Right cardiac atrium (tissue), 5 donors: Measurements from ENCODE around the gene KRT13. TPM values are rescaled to one million over a fixed set of nuclear protein-coding genes. Genes with fewer than 3 reads are reported as not detected.

Source experiments
- ATAC-seq, 2 donors: fragments of 200-7000 bp; cut with Tn5 transposase; one replicate each; pipeline versions ENCODE4 v1.8.0 to v1.9.1; 2020; ENCODE audit warnings: moderate library complexity in 2 of 2, mild to moderate bottlenecking in 1 of 2
- DNase-seq, 3 donors: peaks; one replicate each; pipeline ENCODE4 v3.0.0-alpha.2; 2020
- H3K27ac ChIP-seq: one replicate; pipeline ENCODE4 v1.5.1; 2013; ENCODE audit warnings: mild to moderate bottlenecking, low read length, control low read depth, moderate library complexity
- H3K27me3 ChIP-seq: one replicate; pipeline ENCODE4 v1.6.1; 2013; ENCODE audit not compliant: control insufficient read depth, insufficient read depth
- H3K4me1 ChIP-seq: one replicate; pipeline ENCODE4 v1.6.1; 2013; ENCODE audit warnings: low read length; ENCODE audit not compliant: control insufficient read depth, insufficient read depth
- H3K4me3 ChIP-seq: one replicate; pipeline ENCODE4 v1.5.1; 2013; ENCODE audit warnings: low read length, control low read depth
- H3K9me3 ChIP-seq: one replicate; pipeline ENCODE4 v1.6.1; 2013; ENCODE audit warnings: low read length; ENCODE audit not compliant: control insufficient read depth
- WGBS: extraction: QIAGEN DNeasy Blood & Tissue Kit; methylation state at CpG from one replicate; pipeline ENCODE4 v1.1.7; 2013; 5-methylcytosine and 5-hydroxymethylcytosine counted together
- intact Hi-C, 4 donors: fragments of 100-400 bp; cut with DNase I; formaldehyde crosslinking; loops; one replicate each; pipeline versions ENCODE4 v1.11.0 to v1.14.0; 2022 to 2023
- polyA plus RNA-seq: library from polyadenylated mRNA; stranded (reverse); fragments of 200-250 nt; gene quantifications from one replicate; pipeline ENCODE4 v1.2.3, GENCODE V29; 2013
- total RNA-seq, 4 donors: library from RNA; stranded (reverse); fragmentation: NEBNext Ultra II Directional; extraction: Animal tissue kit (Norgen Biotek cat#: 25700); gene quantifications; one replicate each; pipeline ENCODE4 v1.2.1, GENCODE V29; 2021
- donor health status: healthy with polysubstance abuse.
- donor health status: DM: no; HTN: yes; CAD: no.
- donor health status: DM: no; HTN: no; CAD: no.
- donor health status: DM: no; HTN: yes; CAD: no; lungs with severe emphysema.
- donor health status: DM: yes; HTN: yes; CAD: no.

The KRT13 gene
- total and polyA plus RNA-seq, 5 donors, result 2.1 TPM; not detected in 4

DNA sequence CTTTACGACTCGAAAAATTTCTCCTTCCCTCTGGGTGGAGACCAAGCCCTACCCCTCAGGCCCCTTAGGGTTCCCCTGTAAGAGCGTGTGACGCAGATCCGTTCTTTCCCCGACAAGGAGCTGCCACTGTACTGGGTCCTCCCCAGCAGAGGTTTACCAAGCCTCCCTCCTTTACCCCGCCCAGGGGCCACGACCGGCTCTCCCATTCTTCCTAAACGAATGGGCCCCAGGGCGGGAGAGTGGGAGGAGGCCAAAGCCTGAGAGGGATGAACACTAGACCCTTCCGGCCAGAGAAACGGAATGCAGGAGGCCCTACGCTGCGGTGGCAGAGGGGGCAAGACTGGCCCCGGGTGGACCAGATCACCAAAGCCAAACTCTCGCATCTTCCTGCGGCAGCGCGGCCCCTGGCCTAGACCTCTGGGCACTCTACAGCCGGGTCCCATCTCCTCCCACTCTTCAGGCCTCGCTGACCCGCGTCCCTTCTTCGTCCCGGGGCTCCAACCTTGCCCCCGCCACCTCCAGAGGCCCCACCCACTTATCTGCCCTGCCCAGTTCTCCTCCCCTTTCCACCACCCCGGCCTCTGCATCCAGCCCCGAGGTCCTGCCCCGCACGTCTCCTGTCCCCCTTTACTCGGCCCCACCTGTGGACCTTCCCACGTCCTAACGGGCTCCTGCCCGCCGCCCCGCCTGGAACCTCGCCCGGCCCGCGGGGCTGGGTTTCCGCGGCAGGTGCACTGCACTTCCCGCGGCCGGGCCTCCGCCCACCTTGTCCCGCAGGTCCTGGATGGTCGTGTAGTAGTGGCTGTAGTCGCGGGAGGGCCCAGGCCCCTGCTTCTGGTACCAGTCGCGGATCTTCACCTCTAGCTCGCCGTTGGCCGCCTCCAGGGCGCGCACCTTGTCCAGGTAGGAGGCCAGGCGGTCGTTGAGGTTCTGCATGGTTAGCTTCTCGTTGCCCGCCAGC, 21.9 kb upstream of the KRT13 start:
- Histone ChIP-seq H3K27me3 (no peaks in the 10 kb centered on the region), H3K4me3 (no peak overlapping the region), H3K9me3 (no peaks in the 10 kb centered on the region), H3K27ac (no peak overlapping the region), H3K4me1 (no peaks in the 10 kb centered on the region)
- 8% methylated on average over 62 of the region's 62 CpGs for WGBS
- intact Hi-C loops, result no loop called here
- no peak for DNase-seq
- peak; percentile 12 to 31 for ATAC-seq

DNA sequence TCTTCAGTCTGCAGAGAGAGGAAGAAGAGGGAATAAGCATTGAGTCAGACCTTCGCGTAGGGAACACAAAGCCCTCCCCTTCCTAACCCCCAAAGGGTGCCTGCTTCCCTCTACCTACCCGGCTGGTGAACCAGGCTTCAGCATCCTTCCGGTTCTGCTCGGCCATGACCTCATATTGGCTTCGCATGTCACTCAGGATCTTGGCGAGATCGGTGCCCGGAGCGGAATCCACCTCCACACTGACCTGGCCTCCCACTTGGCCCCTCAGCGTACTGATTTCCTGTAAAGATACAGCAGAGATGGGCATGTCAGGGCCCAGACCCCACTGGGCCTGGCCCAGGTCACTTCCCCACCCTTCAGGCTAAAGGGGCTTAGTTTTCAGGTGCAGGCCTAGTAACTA, 18.8 kb upstream of the KRT13 start:
- Histone ChIP-seq H3K27me3 (no peaks in the 10 kb centered on the region), H3K27ac (no peak overlapping the region), H3K4me3 (no peak overlapping the region), H3K9me3 (no peaks in the 10 kb centered on the region), H3K4me1 (no peaks in the 10 kb centered on the region)
- intact Hi-C loops, result no loop called here
- WGBS, result 84% methylated on average over 11 of the region's 11 CpGs
- ATAC-seq (no peak), DNase-seq (no peak)

DNA sequence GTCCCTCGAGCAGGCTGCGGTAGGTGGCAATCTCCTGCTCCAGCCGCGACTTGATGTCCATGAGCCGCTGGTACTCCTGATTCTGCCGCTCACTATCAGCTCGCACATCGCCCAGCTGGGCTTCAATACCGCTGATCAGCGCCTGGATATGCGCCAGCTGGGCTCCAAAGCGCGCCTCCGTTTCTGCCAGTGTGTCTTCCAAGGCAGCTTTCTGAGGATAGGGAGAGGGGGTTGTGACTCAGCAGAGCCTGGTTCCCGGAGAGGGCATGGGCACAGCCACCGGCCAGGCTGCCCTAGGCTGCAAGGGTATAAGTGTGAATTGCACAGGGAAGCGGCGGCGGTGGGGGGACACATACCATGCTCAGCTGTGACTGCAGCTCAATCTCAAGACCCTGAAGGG, 18.4 kb upstream of the KRT13 start:
- no peaks in the 10 kb centered on the region for H3K9me3 ChIP-seq
- no peak overlapping the region for H3K4me3 ChIP-seq
- ATAC-seq, result no peak
- no peaks in the 10 kb centered on the region for H3K4me1 ChIP-seq
- WGBS, result 77% methylated on average over 19 of the region's 19 CpGs
- H3K27me3 ChIP-seq, result no peaks in the 10 kb centered on the region
- no peak overlapping the region for H3K27ac ChIP-seq
- intact Hi-C loops, result no loop called here
- DNase-seq, result no peak

DNA sequence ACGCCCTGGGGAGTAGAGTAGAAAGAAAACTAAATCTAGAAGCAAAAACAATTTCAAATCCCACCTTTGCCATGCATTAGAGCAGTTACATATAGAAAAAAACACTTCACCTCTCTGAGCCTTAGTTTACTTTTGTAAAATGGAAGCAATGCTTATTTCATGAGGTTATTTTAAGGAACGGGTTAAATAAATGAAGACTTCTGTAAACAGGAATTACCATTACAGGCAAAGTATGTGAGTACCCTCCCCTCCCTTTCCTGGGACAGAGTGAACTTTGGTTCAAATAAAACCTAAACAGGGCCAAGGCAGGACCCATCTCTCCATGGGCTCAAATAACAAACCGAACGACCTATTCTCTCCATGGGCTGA, 17.8 kb upstream of the KRT13 start:
- no peak for DNase-seq
- intact Hi-C loops, result no loop called here
- no peak for ATAC-seq
- no peaks in the 10 kb centered on the region for H3K9me3 ChIP-seq
- no peaks in the 10 kb centered on the region for H3K4me1 ChIP-seq
- no peak overlapping the region for H3K4me3 ChIP-seq
- no peak overlapping the region for H3K27ac ChIP-seq
- no peaks in the 10 kb centered on the region for H3K27me3 ChIP-seq
- WGBS, result 75% methylated on average over 4 of the region's 4 CpGs

DNA sequence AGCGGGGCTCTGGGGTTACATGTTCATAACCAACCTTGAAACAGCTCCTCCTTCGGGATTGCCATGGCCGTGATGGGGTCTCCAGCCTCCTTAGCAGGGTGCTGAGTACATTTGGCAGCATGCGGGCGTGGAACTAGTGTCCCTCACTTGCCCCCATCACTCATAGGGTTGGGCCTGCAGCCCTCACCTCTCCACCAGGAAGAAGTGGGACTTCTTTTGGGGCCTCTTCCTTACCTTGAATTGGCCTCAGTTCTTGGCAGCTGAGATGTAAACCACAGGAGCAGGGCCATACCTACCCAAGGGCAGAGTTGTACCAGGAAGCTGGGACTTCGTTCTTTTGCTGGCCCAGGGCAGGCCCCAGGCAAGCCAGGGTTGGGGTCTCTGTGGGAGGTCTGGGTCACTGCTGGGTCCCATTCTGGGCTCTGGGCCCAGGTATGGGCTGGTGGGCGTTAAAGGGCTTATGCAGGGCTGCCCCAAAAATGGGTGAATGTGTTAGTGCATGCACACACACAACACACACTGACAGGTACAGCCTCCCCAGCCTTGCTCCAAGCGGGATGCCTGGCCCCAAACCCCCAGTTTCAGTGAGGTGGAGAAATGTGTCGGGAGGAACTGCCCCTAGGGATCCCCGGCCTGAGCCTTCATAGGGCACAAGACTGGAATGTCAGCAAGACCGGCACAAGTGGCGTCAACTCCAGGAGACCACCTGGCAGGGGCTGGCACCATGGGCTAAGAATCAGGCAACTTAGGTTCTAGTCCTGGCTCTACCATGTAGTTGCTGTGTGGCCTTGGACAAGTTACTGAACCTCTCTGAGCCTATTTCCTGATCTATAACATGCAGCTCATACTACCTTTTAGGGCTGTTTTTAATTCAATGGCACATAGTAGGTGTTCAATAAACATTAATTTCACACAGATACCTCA, 17.2 kb upstream of the KRT13 start:
- intact Hi-C loops, result no loop called here
- no peak for DNase-seq
- Histone ChIP-seq H3K27me3 (no peaks in the 10 kb centered on the region), H3K4me3 (no peak overlapping the region), H3K27ac (no peak overlapping the region), H3K4me1 (no peaks in the 10 kb centered on the region), H3K9me3 (no peaks in the 10 kb centered on the region)
- WGBS, result 88% methylated on average over 12 of the region's 12 CpGs
- ATAC-seq, result no peak

DNA sequence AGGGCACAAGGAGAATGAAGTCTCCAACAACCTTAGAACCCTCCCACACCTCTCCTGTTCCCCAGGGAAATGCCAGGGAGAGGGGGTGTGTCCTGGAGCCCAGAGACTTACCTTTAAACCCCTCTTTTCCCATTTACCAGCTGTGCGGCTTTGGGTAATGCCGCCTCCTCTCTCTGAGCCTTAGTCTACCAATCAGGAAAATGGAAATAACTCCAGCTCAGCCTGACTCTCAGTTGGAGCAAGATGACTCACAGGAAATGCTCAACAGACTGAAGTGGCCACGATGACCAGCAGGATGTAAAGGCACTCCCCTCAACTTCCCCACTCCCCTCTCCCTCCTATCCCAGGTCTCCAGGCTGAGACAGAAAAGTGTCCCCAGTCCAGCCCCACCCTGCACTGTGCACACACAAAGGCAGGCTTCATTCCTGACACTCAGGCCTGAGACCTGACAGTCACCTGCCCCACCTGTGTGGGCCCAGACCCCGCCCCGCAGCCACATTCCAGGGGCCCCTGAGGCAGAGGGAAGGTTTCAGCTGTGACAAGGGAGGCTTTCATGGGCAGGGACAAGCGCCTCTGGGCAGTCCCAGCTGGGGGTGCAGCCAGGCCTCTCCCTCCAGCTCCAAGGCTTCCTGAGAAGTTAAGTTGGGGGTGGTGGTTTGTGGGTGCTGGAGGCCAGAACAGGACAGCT, 16.3 kb upstream of the KRT13 start:
- WGBS, result 81% methylated on average over 6 of the region's 6 CpGs
- Histone ChIP-seq H3K27ac (no peak overlapping the region), H3K4me1 (no peaks in the 10 kb centered on the region), H3K27me3 (no peaks in the 10 kb centered on the region), H3K9me3 (no peaks in the 10 kb centered on the region), H3K4me3 (no peak overlapping the region)
- peak in 1 of 2 donors; percentile 39 for ATAC-seq
- DNase-seq, result no peak
- intact Hi-C loops, result no loop called here

DNA sequence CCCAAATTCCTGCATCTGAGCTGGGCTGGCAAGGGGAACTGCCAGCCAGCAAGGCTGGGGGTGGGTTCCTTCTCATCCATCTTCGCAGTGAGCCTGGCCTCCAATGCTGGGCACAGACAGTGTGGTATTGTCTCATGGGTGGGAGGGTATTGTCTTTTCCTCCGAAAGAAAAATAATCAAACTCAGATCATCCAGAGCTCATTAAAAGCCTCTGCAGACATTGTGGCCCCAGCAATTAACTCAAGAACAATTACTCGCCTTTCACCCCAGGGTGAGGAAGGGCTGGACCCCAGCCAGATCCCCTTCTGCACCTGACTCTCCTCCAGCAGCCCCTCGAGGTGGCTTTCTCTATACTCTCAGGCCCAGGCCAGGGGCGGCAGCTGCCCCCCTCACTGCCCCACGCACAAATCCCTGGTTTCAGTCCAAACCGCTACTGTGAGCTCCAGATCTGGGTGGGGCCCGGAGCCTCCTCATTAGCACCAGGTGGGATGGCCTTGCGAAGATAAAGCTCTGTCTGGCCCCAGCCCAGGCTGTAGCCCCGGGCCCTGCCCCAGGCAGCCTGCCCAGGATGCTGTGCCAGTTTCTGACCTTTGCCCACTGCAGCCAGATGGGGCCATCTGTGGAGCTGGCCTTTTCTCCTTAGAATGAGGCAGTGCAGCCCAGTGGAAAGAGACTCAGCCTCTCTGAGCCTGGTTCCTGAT, 15.6 kb upstream of the KRT13 start:
- H3K4me3 ChIP-seq, result no peak overlapping the region
- H3K4me1 ChIP-seq, result no peaks in the 10 kb centered on the region
- H3K27me3 ChIP-seq, result no peaks in the 10 kb centered on the region
- no peak for ATAC-seq
- no peak overlapping the region for H3K27ac ChIP-seq
- H3K9me3 ChIP-seq, result no peaks in the 10 kb centered on the region
- 50% methylated on average over 10 of the region's 10 CpGs for WGBS
- DNase-seq, result no peak
- intact Hi-C loops, result no loop called here

DNA sequence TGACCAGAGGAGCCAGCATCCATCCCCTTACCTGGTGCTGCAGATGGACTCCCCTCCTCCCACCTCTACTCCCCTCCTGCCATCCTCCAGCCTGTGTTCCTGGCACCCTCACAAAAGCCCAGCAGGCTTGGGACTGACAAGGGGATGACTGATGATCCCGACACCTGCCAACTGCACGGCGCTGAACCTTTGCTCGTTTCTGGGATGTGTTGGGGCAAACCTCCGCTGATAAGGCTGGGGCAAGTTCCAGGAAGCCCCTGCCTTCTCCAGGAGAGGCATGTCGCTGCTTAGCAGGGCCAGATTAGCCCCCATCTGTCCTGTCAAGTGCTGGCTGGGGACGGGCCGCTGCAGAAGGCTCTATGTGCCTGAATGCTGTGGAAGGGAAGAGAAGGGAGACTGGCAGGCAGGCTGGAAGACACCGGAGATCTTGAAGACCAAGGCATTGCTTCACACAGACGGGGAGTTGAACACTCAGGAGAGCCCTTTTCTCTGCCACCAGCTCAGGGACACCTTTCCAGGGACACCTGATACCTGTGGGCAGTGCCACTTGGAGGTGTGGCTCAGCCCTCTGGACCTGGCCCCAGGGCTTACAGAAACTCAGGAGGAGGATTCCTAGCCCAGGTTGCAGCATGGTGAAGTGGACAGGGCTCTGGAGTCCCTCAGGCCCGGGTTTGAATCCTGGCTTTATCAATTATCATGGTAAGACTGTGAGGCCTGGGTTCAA, 14.3 kb upstream of the KRT13 start:
- no peak for DNase-seq
- Histone ChIP-seq H3K27me3 (no peaks in the 10 kb centered on the region), H3K9me3 (no peaks in the 10 kb centered on the region), H3K4me1 (no peaks in the 10 kb centered on the region), H3K27ac (no peak overlapping the region), H3K4me3 (no peak overlapping the region)
- intact Hi-C loops, result no loop called here
- ATAC-seq, result no peak
- 24% methylated on average over 11 of the region's 11 CpGs for WGBS

DNA sequence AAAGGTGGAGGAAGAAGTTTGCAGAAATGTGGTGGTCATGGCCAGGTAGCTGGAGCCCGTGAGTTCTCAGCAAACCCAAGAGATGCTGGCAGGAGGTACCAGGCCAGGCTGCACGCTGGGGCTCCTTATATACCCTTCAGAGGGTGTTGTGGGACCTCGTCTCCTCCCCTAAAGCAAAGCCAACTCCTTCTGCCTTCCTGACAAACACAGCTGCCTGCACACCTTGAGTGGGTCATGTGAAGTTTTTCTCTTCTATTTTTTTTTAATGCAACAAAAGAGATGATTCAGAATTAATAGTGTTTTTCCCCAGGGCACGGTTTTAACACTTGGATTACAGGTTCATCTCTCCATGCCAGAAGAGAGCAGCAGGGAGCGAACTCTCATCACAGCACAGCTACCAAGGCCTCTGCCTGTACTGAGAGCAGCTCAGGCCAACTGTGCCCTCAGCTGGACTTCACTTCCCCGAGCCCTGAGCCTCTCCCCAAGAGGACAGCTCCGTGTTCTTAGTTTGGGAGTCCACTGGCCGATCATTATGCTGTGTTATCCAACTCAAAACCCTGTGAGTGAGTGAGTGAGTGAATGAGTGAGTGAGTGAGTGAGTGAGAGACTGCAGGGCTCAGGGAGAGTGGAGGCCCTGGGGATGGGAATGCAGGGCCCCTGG, 13.5 kb upstream of the KRT13 start, which contains the start of gene KRT15:
Gene KRT15 (minus strand): TSS at position 102 of the 661 bp plus-strand sequence. CDS start 63 bp downstream, at position 39.
- ATAC-seq, result no peak
- Histone ChIP-seq H3K27me3 (no peaks in the 10 kb centered on the region), H3K4me1 (no peaks in the 10 kb centered on the region), H3K27ac (no peak within 1 kb of the TSS), H3K9me3 (no peaks in the 10 kb centered on the region), H3K4me3 (no peak within 1 kb of the TSS)
- DNase-seq, result no peak
- 53% methylated on average over 8 of the region's 8 CpGs for WGBS
- intact Hi-C loops, result no loop called here
